ENCODE measurements around the gene IDH3G. TPM values are rescaled to one million over a fixed set of nuclear protein-coding genes. Genes with fewer than 3 reads are reported as not detected.
"Not testable (repeated sequence)": the region's sequence is repeated elsewhere in the genome, so short reads cannot be mapped to it uniquely, and the experiment has no call there.

The IDH3G gene
- polyA plus RNA-seq (2013, experiment 1 of 2; ENCODE audit: insufficient read length), result 84.3 TPM
- polyA plus RNA-seq (2013, experiment 2 of 2; ENCODE audit: insufficient read length), result 77.6 TPM

GRCh38 chrX:153794018-153794896 lies at the start of gene IDH3G, which contains the start of gene SSR4:
IDH3G (minus strand) TSS chrX:153794375; CDS start chrX:153794326, 49 bp downstream.
SSR4 (plus strand) TSS chrX:153794668; CDS start chrX:153794688, 20 bp downstream.
- peak; percentile 95 for DNase-seq

GRCh38 chrX:153836921-153837320 lies 42.7 kb upstream of the IDH3G start:
- DNase-seq, result no peak

GRCh38 chrX:153832728-153833127 lies 38.6 kb upstream of the IDH3G start:
- no peak for DNase-seq

- no peak for DNase-seq
Observed at GRCh38 chrX:153831429-153832150, 37.4 kb upstream of the IDH3G start.

GRCh38 chrX:153830640-153831428 lies 36.7 kb upstream of the IDH3G start:
- DNase-seq, result no peak

GRCh38 chrX:153829799-153830639 lies 35.8 kb upstream of the IDH3G start, which contains the start of gene PDZD4:
PDZD4 (minus strand) TSS chrX:153830544; CDS start chrX:153830298, 246 bp downstream.
- no peak for DNase-seq

GRCh38 chrX:153829549-153829798 lies 35.3 kb upstream of the IDH3G start:
- DNase-seq, result no peak

- peak; percentile 65 for DNase-seq
Observed at GRCh38 chrX:153828723-153829548, 34.8 kb upstream of the IDH3G start.

- DNase-seq, result no peak
Observed at GRCh38 chrX:153828308-153828707, 34.1 kb upstream of the IDH3G start.

- DNase-seq, result no peak
Observed at GRCh38 chrX:153827903-153828302, 33.7 kb upstream of the IDH3G start.

- DNase-seq, result no peak
Observed at GRCh38 chrX:153827016-153827415, 32.8 kb upstream of the IDH3G start.

GRCh38 chrX:153825042-153825441 lies 30.9 kb upstream of the IDH3G start:
- DNase-seq, result no peak

- no peak for DNase-seq
Observed at GRCh38 chrX:153824348-153824747, 30.2 kb upstream of the IDH3G start.

- DNase-seq, result no peak
Observed at GRCh38 chrX:153821066-153821465, 26.9 kb upstream of the IDH3G start.

GRCh38 chrX:153820601-153821000 lies 26.4 kb upstream of the IDH3G start:
- no peak for DNase-seq

GRCh38 chrX:153819384-153820040 lies 25.3 kb upstream of the IDH3G start:
- no peak for DNase-seq

GRCh38 chrX:153818571-153819383 lies 24.6 kb upstream of the IDH3G start:
- DNase-seq, result peak; percentile 23

GRCh38 chrX:153818064-153818463 lies 23.9 kb upstream of the IDH3G start:
- not testable (repeated sequence) for DNase-seq
